ENCODE measurements around the gene ZBTB38.

DNA sequence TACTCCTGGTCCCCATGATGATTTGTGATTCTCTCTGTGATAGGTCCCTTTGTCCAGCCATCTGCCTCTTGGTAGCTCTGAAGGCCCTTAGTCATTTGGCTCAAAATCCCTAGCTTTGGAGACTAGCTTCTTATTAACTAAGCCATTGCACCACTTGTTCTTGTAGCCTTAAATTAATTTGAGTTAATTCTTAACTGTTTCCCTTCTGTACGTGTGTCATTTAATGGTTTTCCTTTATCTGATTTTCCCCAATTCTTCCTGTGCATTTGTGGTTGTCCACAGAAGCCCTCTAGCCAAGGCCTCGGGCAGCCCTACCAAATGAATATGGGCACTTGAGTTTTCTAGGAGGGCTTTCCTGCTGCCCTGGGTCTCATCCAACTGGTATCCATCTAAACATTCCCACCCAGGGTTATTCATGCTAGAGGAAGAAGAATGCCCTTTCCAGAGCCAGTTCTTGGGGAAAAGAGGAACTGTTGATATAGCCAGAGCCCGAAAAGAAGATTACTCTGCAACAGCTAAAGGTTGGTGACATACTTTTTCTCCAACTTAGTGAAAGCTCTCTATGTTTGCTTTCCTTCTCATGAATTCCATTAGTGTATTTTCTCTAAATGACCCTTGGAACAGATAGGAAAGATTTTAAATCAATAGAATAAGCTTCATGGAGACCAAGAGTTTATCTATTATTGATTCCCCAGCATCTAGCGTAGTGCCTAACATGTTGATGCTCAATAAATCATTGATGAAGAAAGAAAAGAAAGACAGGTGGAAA, 44.2 kb upstream of the ZBTB38 start:
- TF ChIP-seq, protein P1, sequence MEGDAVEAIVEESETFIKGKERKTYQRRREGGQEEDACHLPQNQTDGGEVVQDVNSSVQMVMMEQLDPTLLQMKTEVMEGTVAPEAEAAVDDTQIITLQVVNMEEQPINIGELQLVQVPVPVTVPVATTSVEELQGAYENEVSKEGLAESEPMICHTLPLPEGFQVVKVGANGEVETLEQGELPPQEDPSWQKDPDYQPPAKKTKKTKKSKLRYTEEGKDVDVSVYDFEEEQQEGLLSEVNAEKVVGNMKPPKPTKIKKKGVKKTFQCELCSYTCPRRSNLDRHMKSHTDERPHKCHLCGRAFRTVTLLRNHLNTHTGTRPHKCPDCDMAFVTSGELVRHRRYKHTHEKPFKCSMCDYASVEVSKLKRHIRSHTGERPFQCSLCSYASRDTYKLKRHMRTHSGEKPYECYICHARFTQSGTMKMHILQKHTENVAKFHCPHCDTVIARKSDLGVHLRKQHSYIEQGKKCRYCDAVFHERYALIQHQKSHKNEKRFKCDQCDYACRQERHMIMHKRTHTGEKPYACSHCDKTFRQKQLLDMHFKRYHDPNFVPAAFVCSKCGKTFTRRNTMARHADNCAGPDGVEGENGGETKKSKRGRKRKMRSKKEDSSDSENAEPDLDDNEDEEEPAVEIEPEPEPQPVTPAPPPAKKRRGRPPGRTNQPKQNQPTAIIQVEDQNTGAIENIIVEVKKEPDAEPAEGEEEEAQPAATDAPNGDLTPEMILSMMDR (IDR thresholded peaks at IDR 0.05 in 4 of 5, conservative IDR thresholded peaks at IDR 0.05 in 1 of 5), result no peak
- no peak for TF ChIP-seq POLR2A (IDR thresholded peaks at IDR 0.05)
